ENCODE measurements around the gene SLC18A3.

GRCh38 chr10:49622426-49623425, 12.6 kb downstream of the SLC18A3 start:
- TF ChIP-seq CTCF (IDR thresholded peaks at IDR 0.05): no peak
- no peak for TF ChIP-seq POLR2A (IDR thresholded peaks at IDR 0.05)
- no peak for TF ChIP-seq POLR2AphosphoS5 (IDR thresholded peaks at IDR 0.05)
